ENCODE measurements around the gene RPP30.
"Not testable (repeated sequence)": the region's sequence is repeated elsewhere in the genome, so short reads cannot be mapped to it uniquely, and the experiment has no call there.

Gene RPP30

GRCh38 chr10:90866050-90866598, 5.7 kb upstream of the RPP30 start:
- TF ChIP-seq CTCF (IDR thresholded peaks at IDR 0.05) = no peak
- H3K4me3 ChIP-seq = no peak overlapping the region
- no peak overlapping the region for H3K27ac ChIP-seq
- DNase-seq (ENCODE audit: low spot score) = no peak

GRCh38 chr10:90871279-90871765, 452 bp upstream of the RPP30 start:
- TF ChIP-seq CTCF (IDR thresholded peaks at IDR 0.05) = no peak
- peak overlapping the region; percentile 93 for H3K4me3 ChIP-seq
- H3K27ac ChIP-seq = peak overlapping the region; percentile 54 to 83
- no peak for DNase-seq (ENCODE audit: low spot score)

- no peak for TF ChIP-seq CTCF (IDR thresholded peaks at IDR 0.05)
- no peak overlapping the region for H3K27ac ChIP-seq
Measured at GRCh38 chr10:90872648-90873020, 860 bp downstream of the RPP30 start.

GRCh38 chr10:90879062-90879461, 7.3 kb downstream of the RPP30 start:
- TF ChIP-seq CTCF (IDR thresholded peaks at IDR 0.05) = no peak
- no peak for DNase-seq (ENCODE audit: low spot score)
- Histone ChIP-seq H3K27ac (no peak overlapping the region), H3K4me3 (no peak overlapping the region)

More at GRCh38 chr10:90872648-90873020, 860 bp downstream of the RPP30 start:
- H3K4me3 ChIP-seq = peak overlapping the region; percentile 93
- no peak for DNase-seq (ENCODE audit: low spot score)

GRCh38 chr10:90880059-90880719, 8.4 kb downstream of the RPP30 start:
- TF ChIP-seq CTCF (IDR thresholded peaks at IDR 0.05) = peak; percentile 60

GRCh38 chr10:90884431-90884830, 12.7 kb downstream of the RPP30 start:
- Histone ChIP-seq H3K4me3 (no peak overlapping the region), H3K27ac (no peak overlapping the region)
- TF ChIP-seq CTCF (IDR thresholded peaks at IDR 0.05) = no peak
- no peak for DNase-seq (ENCODE audit: low spot score)

More at GRCh38 chr10:90880059-90880719, 8.4 kb downstream of the RPP30 start:
- not testable (repeated sequence) for DNase-seq (ENCODE audit: low spot score); H3K4me3 ChIP-seq; H3K27ac ChIP-seq

GRCh38 chr10:90885176-90885575, 13.4 kb downstream of the RPP30 start:
- H3K4me3 ChIP-seq = no peak overlapping the region
- TF ChIP-seq CTCF (IDR thresholded peaks at IDR 0.05) = no peak
- no peak overlapping the region for H3K27ac ChIP-seq
- DNase-seq (ENCODE audit: low spot score) = no peak
